Measurements from ENCODE around the gene TESPA1.

DNA sequence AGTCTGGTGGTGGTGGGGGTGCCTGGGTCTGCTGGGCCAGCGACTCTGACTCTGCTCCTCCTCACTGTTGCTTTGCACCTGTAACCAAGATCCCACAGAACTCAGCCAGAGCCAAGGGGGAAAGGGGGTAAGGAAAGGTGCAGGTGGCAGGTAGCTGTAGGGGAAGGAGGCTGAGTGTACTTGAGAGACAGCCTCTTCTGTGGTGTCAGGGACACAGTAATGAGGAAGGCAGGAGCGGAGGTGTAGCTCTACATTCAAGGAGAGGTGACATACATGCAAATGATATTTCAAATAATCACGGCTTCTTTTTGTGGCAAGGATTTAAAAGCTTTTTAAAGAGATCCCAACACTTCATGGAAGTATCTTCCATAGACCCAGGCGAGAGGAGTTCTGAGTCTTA, 23.4 kb downstream of the TESPA1 start:
- no peak for TF ChIP-seq CTCF (conservative IDR thresholded peaks at IDR 0.05)
- no peak for TF ChIP-seq ZFX (IDR thresholded peaks at IDR 0.05)

Measured in C4-2B (cell line).